HG03025 (cell line): ENCODE measurements around the gene CRMP1.

Experiments used
- ATAC-seq: cut with Tn5 transposase; IDR thresholded peaks from one replicate; pipeline ENCODE4 v1.9.1; 2021; ENCODE audit warnings: mild to moderate bottlenecking, moderate library complexity; ENCODE audit not compliant: unreplicated experiment, low FRiP score

Gene CRMP1

DNA sequence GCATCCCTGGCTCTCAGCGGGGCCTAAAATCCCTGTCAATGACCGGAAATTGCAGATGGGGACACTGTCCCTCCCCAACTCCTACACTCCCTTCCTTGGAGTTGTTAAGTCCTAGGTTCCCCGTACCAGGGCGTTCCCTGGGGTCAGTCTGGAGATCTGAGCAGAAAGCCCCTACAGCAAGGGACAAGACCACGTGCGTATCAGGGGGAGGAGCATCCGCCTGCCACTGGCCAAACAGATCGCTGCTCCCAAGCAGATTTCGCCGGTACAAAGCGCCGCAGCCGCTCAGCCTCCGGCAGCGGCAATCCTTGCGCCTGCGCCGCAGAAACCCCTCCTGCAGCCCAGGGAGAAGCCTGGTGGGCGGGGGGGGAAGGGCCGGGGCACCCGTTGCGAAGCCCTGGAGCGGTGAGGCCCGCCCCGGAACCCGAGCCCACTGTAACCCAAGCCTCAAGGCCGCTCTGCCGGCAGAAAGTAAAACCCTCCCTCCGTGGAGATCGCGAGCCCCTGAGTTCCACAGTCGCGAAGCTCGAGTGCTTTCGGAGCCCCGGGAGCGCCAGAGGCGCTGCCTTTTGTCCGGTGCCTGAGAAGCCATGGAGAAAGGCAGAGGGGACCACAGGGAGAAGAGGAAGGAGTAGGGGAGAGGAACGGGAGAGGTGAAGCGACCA lies 2.7 kb downstream of the CRMP1 start:
- ATAC-seq, result no peak

GRCh38 chr4:5889002-5889696 lies 3.7 kb downstream of the CRMP1 start:
- ATAC-seq, result no peak

GRCh38 chr4:5888222-5889001 lies 4.5 kb downstream of the CRMP1 start:
- no peak for ATAC-seq

GRCh38 chr4:5887361-5888221 lies 5.3 kb downstream of the CRMP1 start:
- ATAC-seq, result no peak

DNA sequence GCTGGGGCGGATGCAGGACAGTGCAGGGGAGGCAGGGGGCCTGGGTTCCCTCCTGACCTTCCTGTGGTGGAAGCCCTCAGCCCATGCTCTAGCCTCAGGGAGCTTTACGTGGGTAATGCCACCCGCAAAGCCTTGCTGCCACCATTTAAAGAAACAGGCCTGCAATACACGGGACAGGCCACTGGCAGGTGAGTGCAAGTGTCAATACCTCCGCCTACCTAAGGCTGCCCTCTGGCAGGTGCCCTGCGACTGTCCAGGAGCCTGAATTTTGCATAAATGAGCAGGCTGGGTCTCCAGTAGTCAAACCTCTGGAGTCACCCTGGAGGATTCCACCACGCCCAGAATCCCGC lies 5.9 kb downstream of the CRMP1 start:
- ATAC-seq, result no peak

DNA sequence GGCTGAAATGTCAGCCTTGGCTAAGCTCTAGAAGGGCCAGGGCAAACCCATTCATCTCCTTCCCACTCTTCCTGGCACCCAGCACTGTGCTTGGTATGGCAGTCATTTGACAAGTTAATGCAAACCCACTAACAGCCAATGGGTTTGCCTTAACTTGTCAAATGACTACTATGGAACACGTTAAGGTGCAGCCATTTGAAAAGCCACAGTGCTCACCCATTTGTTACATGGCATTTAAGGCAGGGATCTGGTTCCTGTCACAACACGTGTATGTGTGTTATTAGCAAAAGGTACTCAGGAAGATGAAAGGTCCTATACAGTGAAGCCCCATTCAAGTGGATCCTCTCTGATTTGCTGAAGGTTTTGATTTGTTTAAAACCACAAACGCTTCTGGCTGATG lies 7.2 kb downstream of the CRMP1 start:
- no peak for ATAC-seq

DNA sequence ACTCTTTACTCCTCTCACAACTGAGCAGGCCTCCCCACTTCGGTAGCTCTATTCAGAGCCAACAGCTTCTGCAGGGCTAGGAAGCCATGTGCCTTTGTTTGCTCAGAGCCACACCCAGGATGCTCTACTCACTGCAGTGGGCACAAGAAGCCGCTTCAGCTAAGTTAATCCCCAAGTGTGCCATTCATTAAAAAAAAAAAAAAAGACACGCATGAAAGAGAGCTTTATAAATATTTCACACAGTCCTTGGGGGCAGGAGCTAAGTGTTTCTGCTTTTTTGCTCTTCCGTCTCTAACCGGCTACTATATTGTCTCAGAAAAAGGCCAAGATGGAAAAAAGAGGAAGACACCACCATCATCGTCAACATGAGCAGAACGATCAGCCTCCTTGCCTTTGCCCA lies 8.1 kb downstream of the CRMP1 start:
- ATAC-seq, result no peak

- no peak for ATAC-seq
Observed at GRCh38 chr4:5883916-5884315, 9.0 kb downstream of the CRMP1 start.

DNA sequence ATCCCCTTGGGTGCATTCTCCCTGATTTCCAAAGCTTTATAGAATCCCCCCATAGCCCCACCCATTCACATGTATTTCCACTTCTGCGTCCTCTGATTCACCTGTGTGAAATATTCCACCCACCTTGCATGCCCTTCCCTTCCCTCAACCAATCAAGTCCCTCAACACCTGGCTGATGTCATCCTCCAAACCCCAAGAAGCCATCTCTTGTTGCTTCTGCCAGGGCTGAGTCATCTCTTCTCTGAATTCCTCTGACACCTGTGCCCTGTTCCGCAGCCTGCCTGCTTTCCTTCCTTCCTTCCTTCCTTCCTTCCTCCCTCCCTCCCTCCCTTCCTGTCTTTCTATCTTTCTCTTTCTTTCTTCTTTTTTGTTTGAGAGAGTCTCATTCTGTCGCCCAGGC lies 9.9 kb downstream of the CRMP1 start:
- no peak for ATAC-seq

DNA sequence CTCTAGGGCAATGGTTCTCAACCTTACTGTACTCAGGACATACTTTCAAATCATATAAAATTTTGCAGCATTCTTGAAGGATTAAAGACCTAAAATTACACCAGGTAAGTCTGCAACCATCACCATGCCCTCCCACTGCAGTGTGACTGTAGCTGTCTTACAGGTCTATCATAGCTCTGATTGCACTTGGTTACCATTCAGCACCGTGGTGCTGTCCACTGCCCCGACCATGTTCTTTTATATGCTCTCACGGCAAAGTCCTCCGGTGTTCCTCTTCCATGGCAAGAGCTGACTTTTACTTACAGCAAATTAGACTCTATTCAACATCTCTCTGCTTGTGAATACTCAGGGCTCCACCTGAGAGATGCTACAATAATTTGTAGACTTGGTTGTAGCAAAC lies 11.5 kb downstream of the CRMP1 start:
- ATAC-seq, result no peak

DNA sequence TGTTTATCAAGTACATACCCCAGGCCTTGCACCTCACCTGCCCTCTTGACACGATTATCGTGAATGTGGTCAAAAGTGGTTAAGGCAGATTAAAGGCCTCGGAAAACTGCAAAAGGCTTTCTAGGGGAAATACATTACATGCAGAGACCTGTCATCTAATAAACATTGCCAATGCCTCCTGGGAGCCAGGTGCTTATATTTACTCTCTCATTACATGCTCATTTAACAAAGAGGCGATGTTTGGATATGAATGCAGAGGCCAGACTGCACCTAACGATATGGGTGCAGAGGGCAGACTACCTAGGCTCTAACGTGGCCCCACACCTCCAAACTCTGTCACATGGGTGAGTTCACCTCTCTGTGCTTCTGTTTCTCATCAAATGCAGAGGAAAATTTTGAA lies 14.5 kb downstream of the CRMP1 start:
- no peak for ATAC-seq

GRCh38 chr4:5877392-5877791 lies 15.5 kb downstream of the CRMP1 start:
- no peak for ATAC-seq

- no peak for ATAC-seq
Observed at GRCh38 chr4:5874811-5875449, 18.0 kb downstream of the CRMP1 start.

DNA sequence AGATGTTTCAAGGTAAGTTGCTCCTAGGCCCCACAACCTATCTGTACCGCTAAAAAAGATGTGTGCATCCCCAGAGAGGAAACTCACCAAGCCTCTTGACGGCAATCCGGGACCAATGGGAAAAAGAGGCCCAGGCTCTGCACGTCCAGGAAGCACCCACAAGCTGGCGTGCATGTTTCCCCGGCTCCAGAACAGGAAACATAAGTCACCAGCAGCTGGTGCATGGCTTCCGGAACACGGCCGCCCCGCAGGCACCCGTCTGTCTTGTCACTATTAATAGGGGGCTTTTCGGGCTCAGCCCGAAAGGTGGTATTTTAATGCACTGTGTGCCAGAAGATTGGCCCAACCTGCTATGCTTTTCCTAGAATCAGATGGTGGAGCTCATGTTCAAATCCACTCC lies 22.2 kb downstream of the CRMP1 start:
- ATAC-seq, result no peak

DNA sequence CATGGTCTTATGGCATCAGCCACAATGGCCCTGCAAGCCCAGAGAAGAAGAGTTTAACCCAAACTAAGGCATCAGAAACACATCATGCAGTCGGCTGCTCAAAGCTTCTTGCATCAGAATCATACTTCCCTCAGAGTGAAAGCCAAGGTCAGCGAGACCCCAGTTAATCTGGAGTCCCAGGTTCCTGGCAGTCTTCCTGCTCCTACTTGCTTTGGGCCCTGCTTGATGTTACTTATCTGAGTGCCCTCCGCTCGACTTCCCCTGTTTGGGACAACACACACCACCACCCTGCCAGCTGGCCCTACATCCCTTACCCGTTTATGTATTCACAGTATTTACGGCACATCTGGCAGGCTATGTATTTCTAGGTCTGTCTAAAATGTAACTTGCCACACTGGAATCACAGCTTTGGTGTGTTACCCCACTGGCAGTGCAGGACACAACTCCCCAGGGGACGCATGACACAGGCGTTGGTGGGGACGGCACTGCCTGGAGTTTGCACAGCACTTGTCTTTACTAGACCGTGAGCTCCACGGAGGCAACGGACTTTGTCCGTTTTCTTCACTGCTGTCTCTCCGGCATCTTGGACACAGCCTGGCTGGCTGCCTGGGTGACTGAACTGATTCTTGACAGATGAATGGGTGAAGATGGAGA lies 22.8 kb downstream of the CRMP1 start:
- no peak for ATAC-seq

GRCh38 chr4:5867866-5868265 lies 25.0 kb downstream of the CRMP1 start:
- ATAC-seq, result no peak

- no peak for ATAC-seq
Observed at GRCh38 chr4:5866841-5867813, 25.8 kb downstream of the CRMP1 start.

GRCh38 chr4:5865896-5866599 lies 26.8 kb downstream of the CRMP1 start:
- no peak for ATAC-seq
